Left renal pelvis (tissue), 4 donors: ENCODE data around the gene TRPM7. TPM values are rescaled to one million over a fixed set of nuclear protein-coding genes. Genes with fewer than 3 reads are reported as not detected.
"Not testable (repeated sequence)": the region's sequence is repeated elsewhere in the genome, so short reads cannot be mapped to it uniquely, and the experiment has no call there.

Experiments used
- DNase-seq, 4 donors: peaks; one replicate each; pipeline ENCODE4 v3.0.0-alpha.2; 2013; ENCODE audit warnings: low read depth in 4 of 4, low spot score in 3 of 4
- polyA plus RNA-seq, 4 donors: library from polyadenylated mRNA; unstranded; fragments of 120-200 nt; gene quantifications; one replicate each; pipeline ENCODE4 v1.2.1, GENCODE V29; 2013; ENCODE audit not compliant: insufficient read length in 4 of 4

TRPM7 gene
- polyA plus RNA-seq, 4 donors, result 30.4 to 52.8 (median 48.0) TPM

- DNase-seq, result no peak
Observed at GRCh38 chr15:50593761-50594160, 92.8 kb downstream of the TRPM7 start.

GRCh38 chr15:50590288-50590687 lies 96.3 kb downstream of the TRPM7 start:
- no peak for DNase-seq

GRCh38 chr15:50577492-50577891 lies 109.1 kb downstream of the TRPM7 start:
- no peak for DNase-seq

DNA sequence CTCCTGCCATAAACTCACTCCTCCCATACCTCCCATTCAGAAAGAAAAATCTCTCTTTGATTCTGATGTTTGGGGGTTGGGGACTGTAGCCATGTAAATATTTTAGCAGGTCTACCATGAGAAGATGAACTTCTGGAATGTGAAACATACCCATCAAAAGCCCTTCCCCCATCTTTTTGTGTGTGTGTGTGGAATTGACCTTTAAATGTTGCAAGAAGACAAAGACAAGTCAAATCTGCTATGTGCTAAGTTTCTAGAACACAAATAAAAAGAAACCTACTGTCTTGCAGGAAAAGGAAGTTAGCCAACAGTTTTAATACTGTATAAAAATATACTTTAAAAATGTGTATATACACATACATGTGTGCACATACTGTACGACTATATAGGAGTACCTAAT lies 110.4 kb downstream of the TRPM7 start:
- DNase-seq, result no peak

DNA sequence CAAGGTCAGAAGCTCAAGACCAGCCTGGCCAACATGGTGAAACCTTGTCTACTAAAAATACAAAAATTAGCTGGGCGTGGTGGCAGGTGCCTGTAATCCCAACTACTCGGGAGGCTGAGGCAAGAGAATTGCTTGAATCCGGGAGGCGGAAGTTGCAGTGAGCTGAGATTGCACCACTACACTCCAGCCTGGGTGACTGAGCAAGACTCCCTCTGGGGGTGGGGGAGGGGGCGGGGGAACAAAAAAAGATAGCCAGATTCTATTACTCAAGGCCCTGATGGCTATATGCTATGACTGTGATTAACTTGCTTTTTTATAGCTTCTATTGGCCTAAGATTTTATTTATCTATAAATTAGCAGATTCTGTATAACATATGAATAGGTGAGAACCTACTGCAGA lies 112.8 kb downstream of the TRPM7 start:
- not testable (repeated sequence) for DNase-seq

GRCh38 chr15:50563756-50564155 lies 122.8 kb downstream of the TRPM7 start:
- no peak for DNase-seq

- no peak for DNase-seq
Observed at GRCh38 chr15:50562735-50563640, 123.6 kb downstream of the TRPM7 start.

DNA sequence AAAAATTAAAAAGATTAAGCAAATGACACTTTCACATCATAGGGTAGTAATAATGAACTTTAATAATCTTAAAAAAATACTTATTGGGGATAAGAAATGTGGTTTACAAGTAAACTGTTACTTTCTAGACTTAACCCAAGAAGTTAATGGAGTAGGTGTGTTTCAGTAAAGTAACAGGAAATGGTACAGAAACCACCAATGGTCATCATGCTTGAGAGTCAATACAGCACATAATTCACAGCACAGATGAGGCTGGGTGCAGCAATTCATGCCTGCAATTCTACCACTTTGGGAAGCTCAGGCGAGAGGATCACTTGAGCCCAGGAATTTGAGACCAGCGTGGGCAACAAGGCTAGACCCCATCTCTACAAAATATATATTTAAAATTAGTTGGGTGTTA lies 128.6 kb downstream of the TRPM7 start:
- DNase-seq, result no peak

GRCh38 chr15:50556642-50557371 lies 129.8 kb downstream of the TRPM7 start:
- no peak for DNase-seq

- no peak for DNase-seq
Observed at GRCh38 chr15:50552238-50552637, 134.4 kb downstream of the TRPM7 start.

GRCh38 chr15:50549326-50549725 lies 137.3 kb downstream of the TRPM7 start:
- DNase-seq, result no peak

GRCh38 chr15:50546566-50546965 lies 140.0 kb downstream of the TRPM7 start, which contains the start of gene USP50:
USP50 (minus strand) TSS chr15:50546666; CDS start chr15:50546525, 141 bp downstream.
- no peak for DNase-seq

DNA sequence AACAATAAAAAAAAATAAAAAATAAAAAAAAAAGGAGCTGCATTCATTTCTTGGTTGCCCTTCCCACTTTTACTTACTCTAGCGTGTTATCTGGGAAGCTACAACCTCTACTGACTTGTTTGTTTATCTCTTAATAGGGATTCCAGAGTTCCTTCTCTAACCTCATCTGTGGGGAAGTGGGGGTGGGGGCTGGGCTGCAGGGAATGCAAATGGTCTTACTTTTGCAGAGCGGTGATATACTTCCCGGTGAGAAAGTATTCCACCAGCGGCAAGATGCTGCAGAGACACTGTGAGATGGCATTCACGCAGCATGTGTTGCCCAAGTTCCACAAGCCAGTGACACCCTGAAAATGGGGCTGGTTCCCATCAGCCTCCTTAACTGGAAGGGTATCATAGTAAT lies 142.2 kb downstream of the TRPM7 start:
- DNase-seq, result no peak

DNA sequence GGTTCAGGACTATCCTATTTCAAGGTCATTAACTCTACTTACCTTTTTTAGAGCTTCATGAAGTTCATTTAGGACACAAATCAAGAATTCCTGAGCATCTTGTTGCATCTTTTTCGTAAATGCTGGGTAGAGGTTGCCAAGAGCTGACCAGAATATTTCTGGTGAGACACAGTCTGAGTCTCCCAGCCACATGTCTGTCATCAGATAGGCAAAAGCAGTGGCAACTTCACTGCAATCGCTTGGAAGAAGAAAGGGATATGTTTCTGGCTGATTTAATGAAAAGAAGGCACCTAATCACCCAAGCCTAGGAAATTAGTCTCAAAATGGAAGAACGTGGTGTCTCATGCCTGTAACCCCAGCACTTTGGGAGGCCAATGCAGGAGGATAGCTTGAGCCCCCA lies 143.0 kb downstream of the TRPM7 start:
- no peak for DNase-seq

- no peak for DNase-seq
Observed at GRCh38 chr15:50542887-50543210, 143.7 kb downstream of the TRPM7 start.

- no peak for DNase-seq
Observed at GRCh38 chr15:50531766-50532165, 154.8 kb downstream of the TRPM7 start.

GRCh38 chr15:50531163-50531562 lies 155.4 kb downstream of the TRPM7 start:
- no peak for DNase-seq

- DNase-seq, result no peak
Observed at GRCh38 chr15:50523851-50524251, 162.7 kb downstream of the TRPM7 start.

DNA sequence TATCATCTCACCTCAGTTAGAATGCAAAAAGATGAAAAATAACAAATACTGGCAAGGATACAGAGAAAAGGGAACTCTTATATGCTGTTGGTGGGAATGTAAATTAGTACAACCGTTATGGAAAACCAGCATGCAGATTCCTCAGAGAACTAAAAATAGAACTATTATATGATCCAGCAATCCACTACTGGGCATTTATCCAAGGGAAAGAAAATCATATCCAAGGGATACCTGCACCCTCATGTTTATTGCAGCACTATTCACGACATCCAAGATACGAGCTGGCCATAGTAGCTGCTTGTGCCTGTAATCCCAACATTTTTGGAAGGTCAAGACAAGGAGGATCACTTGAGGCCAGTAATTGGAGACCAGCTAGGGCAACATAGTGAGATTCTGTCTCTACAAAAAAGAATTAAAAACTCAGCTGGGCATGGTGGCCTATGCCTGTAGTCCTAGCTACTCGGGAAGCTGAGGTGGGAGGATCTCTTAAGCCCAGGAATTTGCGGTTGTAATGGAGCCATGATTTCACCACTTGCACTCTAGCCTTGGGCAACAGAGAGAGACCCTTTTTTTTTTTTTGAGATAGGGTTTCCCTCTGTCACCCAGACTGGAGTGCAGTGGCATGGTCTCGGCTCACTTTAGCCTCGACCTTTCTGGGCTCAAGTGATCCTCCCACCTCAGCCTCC lies 166.7 kb downstream of the TRPM7 start:
- no peak for DNase-seq

- no peak for DNase-seq
Observed at GRCh38 chr15:50513001-50513400, 173.6 kb downstream of the TRPM7 start.
